ENCODE data around the gene ZNF804A.
A peak's percentile ranks its signal among the peaks of the same experiment; 100 is the strongest.

ZNF804A gene

GRCh38 chr2:184680825-184681224 is 82.5 kb downstream of the ZNF804A start:
- Histone ChIP-seq H3K4me3 (ENCODE audit: control insufficient read depth in 1 of 7, extremely low read depth in 1 of 7, insufficient read depth in 4 of 7, low read depth in 2 of 7, low read length in 6 of 7) (no peak overlapping the region), H3K36me3 (ENCODE audit: control insufficient read depth in 4 of 4, insufficient read depth in 4 of 4, low read length in 3 of 4) (peaks cover 0 to 9% (median 0%) of the 10 kb centered on the region in 4 experiments), H3K9me3 (ENCODE audit: control extremely low read depth in 1 of 5, control insufficient read depth in 4 of 5, insufficient read depth in 2 of 5, low read depth in 1 of 5, low read length in 4 of 5) (peaks cover 0 to 14% (median 0%) of the 10 kb centered on the region in 5 experiments), H3K27ac (ENCODE audit: insufficient read depth in 1 of 2, low read depth in 1 of 2, low read length in 2 of 2, poor library complexity in 1 of 2, severe bottlenecking in 2 of 2) (no peak overlapping the region), H3K27me3 (replicated peaks in 2 of 5; ENCODE audit: control insufficient read depth in 4 of 5, insufficient read depth in 5 of 5, low read length in 4 of 5) (no peaks in the 10 kb centered on the region), H3K4me1 (ENCODE audit: control extremely low read depth in 1 of 4, control insufficient read depth in 4 of 4, insufficient read depth in 4 of 4, low read length in 3 of 4) (no peaks in the 10 kb centered on the region)
- 100% methylated on average over 2 of the region's 2 CpGs for whole genome bisulfite sequencing (ENCODE audit: insufficient coverage)
- no peak for DNase-seq
- POLR2A ChIA-PET, result no interaction called here
- CTCF ChIA-PET, result interaction anchor here (1.1 to 1.6 kb wide), 4 partner anchors 9 to 231 kb away, joined by 3 read pairs; no protein-coding TSS in a partner anchor

GRCh38 chr2:184681642-184682321 is 83.5 kb downstream of the ZNF804A start:
- H3K36me3 ChIP-seq (ENCODE audit: control insufficient read depth in 4 of 4, insufficient read depth in 4 of 4, low read length in 3 of 4), result peaks cover 0 to 9% (median 0%) of the 10 kb centered on the region in 4 experiments
- no peaks in the 10 kb centered on the region for H3K27me3 ChIP-seq (replicated peaks in 2 of 5; ENCODE audit: control insufficient read depth in 4 of 5, insufficient read depth in 5 of 5, low read length in 4 of 5)
- H3K4me1 ChIP-seq (ENCODE audit: control extremely low read depth in 1 of 4, control insufficient read depth in 4 of 4, insufficient read depth in 4 of 4, low read length in 3 of 4), result peaks cover 0 to 2% (median 0%) of the 10 kb centered on the region in 4 experiments
- CTCF ChIA-PET, result interaction anchor here (1.1 to 1.6 kb wide), 4 partner anchors 9 to 232 kb away, joined by 3 to 5 read pairs (median 3); no protein-coding TSS in a partner anchor
- WGBS (ENCODE audit: insufficient coverage), result 99% methylated on average over 8 of the region's 10 CpGs
- POLR2A ChIA-PET, result no interaction called here
- no peak for DNase-seq
- H3K9me3 ChIP-seq (ENCODE audit: control extremely low read depth in 1 of 5, control insufficient read depth in 4 of 5, insufficient read depth in 2 of 5, low read depth in 1 of 5, low read length in 4 of 5), result peaks cover 0 to 14% (median 0%) of the 10 kb centered on the region in 5 experiments
- H3K27ac ChIP-seq (ENCODE audit: insufficient read depth in 1 of 2, low read depth in 1 of 2, low read length in 2 of 2, poor library complexity in 1 of 2, severe bottlenecking in 2 of 2), result no peak overlapping the region
- no peak overlapping the region for H3K4me3 ChIP-seq (ENCODE audit: control insufficient read depth in 1 of 7, extremely low read depth in 1 of 7, insufficient read depth in 4 of 7, low read depth in 2 of 7, low read length in 6 of 7)

- H3K4me3 ChIP-seq (ENCODE audit: control insufficient read depth in 1 of 7, extremely low read depth in 1 of 7, insufficient read depth in 4 of 7, low read depth in 2 of 7, low read length in 6 of 7), result no peak overlapping the region
- H3K27ac ChIP-seq (ENCODE audit: insufficient read depth in 1 of 2, low read depth in 1 of 2, low read length in 2 of 2, poor library complexity in 1 of 2, severe bottlenecking in 2 of 2), result no peak overlapping the region
- no peaks in the 10 kb centered on the region for H3K27me3 ChIP-seq (replicated peaks in 2 of 5; ENCODE audit: control insufficient read depth in 4 of 5, insufficient read depth in 5 of 5, low read length in 4 of 5)
- WGBS (ENCODE audit: insufficient coverage), result 0% methylated on average over 1 of the region's 3 CpGs
- peaks cover 0 to 2% (median 0%) of the 10 kb centered on the region in 4 experiments for H3K4me1 ChIP-seq (ENCODE audit: control extremely low read depth in 1 of 4, control insufficient read depth in 4 of 4, insufficient read depth in 4 of 4, low read length in 3 of 4)
- peaks cover 0 to 9% (median 0%) of the 10 kb centered on the region in 4 experiments for H3K36me3 ChIP-seq (ENCODE audit: control insufficient read depth in 4 of 4, insufficient read depth in 4 of 4, low read length in 3 of 4)
- POLR2A ChIA-PET, result no interaction called here
- CTCF ChIA-PET, result no interaction called here
- peaks cover 0 to 14% (median 0%) of the 10 kb centered on the region in 5 experiments for H3K9me3 ChIP-seq (ENCODE audit: control extremely low read depth in 1 of 5, control insufficient read depth in 4 of 5, insufficient read depth in 2 of 5, low read depth in 1 of 5, low read length in 4 of 5)
- DNase-seq, result peak; percentile 13 to 67 (median 50)
Observed at GRCh38 chr2:184683911-184684310, 85.6 kb downstream of the ZNF804A start.

GRCh38 chr2:184685999-184686841 is 87.9 kb downstream of the ZNF804A start:
- Histone ChIP-seq H3K4me1 (ENCODE audit: control extremely low read depth in 1 of 4, control insufficient read depth in 4 of 4, insufficient read depth in 4 of 4, low read length in 3 of 4) (peaks cover 0 to 2% (median 0%) of the 10 kb centered on the region in 4 experiments), H3K36me3 (ENCODE audit: control insufficient read depth in 4 of 4, insufficient read depth in 4 of 4, low read length in 3 of 4) (no peaks in the 10 kb centered on the region), H3K27me3 (replicated peaks in 2 of 5; ENCODE audit: control insufficient read depth in 4 of 5, insufficient read depth in 5 of 5, low read length in 4 of 5) (no peaks in the 10 kb centered on the region), H3K27ac (ENCODE audit: insufficient read depth in 1 of 2, low read depth in 1 of 2, low read length in 2 of 2, poor library complexity in 1 of 2, severe bottlenecking in 2 of 2) (no peak overlapping the region), H3K9me3 (ENCODE audit: control extremely low read depth in 1 of 5, control insufficient read depth in 4 of 5, insufficient read depth in 2 of 5, low read depth in 1 of 5, low read length in 4 of 5) (no peaks in the 10 kb centered on the region), H3K4me3 (ENCODE audit: control insufficient read depth in 1 of 7, extremely low read depth in 1 of 7, insufficient read depth in 4 of 7, low read depth in 2 of 7, low read length in 6 of 7) (no peak overlapping the region)
- peak; percentile 31 to 85 (median 76) for DNase-seq
- 96% methylated on average over 5 of the region's 6 CpGs for WGBS (ENCODE audit: insufficient coverage)
- POLR2A ChIA-PET, result interaction anchor here (1.1 kb wide), 1 partner anchor 402 kb away, joined by 3 read pairs; no protein-coding TSS in a partner anchor
- CTCF ChIA-PET, result interaction anchor here (1.2 kb wide), 1 partner anchor 49 kb away, joined by 3 read pairs; no protein-coding TSS in a partner anchor

- Histone ChIP-seq H3K36me3 (ENCODE audit: control insufficient read depth in 4 of 4, insufficient read depth in 4 of 4, low read length in 3 of 4) (no peaks in the 10 kb centered on the region), H3K27ac (ENCODE audit: insufficient read depth in 1 of 2, low read depth in 1 of 2, low read length in 2 of 2, poor library complexity in 1 of 2, severe bottlenecking in 2 of 2) (no peak overlapping the region), H3K4me1 (ENCODE audit: control extremely low read depth in 1 of 4, control insufficient read depth in 4 of 4, insufficient read depth in 4 of 4, low read length in 3 of 4) (peaks cover 0 to 2% (median 0%) of the 10 kb centered on the region in 4 experiments), H3K9me3 (ENCODE audit: control extremely low read depth in 1 of 5, control insufficient read depth in 4 of 5, insufficient read depth in 2 of 5, low read depth in 1 of 5, low read length in 4 of 5) (no peaks in the 10 kb centered on the region), H3K27me3 (replicated peaks in 2 of 5; ENCODE audit: control insufficient read depth in 4 of 5, insufficient read depth in 5 of 5, low read length in 4 of 5) (no peaks in the 10 kb centered on the region), H3K4me3 (ENCODE audit: control insufficient read depth in 1 of 7, extremely low read depth in 1 of 7, insufficient read depth in 4 of 7, low read depth in 2 of 7, low read length in 6 of 7) (no peak overlapping the region)
- no peak for DNase-seq
- CTCF ChIA-PET, result interaction anchor here (0.8 kb wide), 1 partner anchor 9 kb away, joined by 3 read pairs; no protein-coding TSS in a partner anchor
- no CpG with 5 or more reads among the region's 1 CpG for WGBS (ENCODE audit: insufficient coverage)
- POLR2A ChIA-PET, result no interaction called here
Observed at GRCh38 chr2:184689638-184690037, 91.3 kb downstream of the ZNF804A start.

GRCh38 chr2:184692141-184692734 is 93.9 kb downstream of the ZNF804A start:
- Histone ChIP-seq H3K27me3 (replicated peaks in 2 of 5; ENCODE audit: control insufficient read depth in 4 of 5, insufficient read depth in 5 of 5, low read length in 4 of 5) (no peaks in the 10 kb centered on the region), H3K9me3 (ENCODE audit: control extremely low read depth in 1 of 5, control insufficient read depth in 4 of 5, insufficient read depth in 2 of 5, low read depth in 1 of 5, low read length in 4 of 5) (no peaks in the 10 kb centered on the region), H3K4me1 (ENCODE audit: control extremely low read depth in 1 of 4, control insufficient read depth in 4 of 4, insufficient read depth in 4 of 4, low read length in 3 of 4) (no peaks in the 10 kb centered on the region), H3K27ac (ENCODE audit: insufficient read depth in 1 of 2, low read depth in 1 of 2, low read length in 2 of 2, poor library complexity in 1 of 2, severe bottlenecking in 2 of 2) (no peak overlapping the region), H3K36me3 (ENCODE audit: control insufficient read depth in 4 of 4, insufficient read depth in 4 of 4, low read length in 3 of 4) (no peaks in the 10 kb centered on the region), H3K4me3 (ENCODE audit: control insufficient read depth in 1 of 7, extremely low read depth in 1 of 7, insufficient read depth in 4 of 7, low read depth in 2 of 7, low read length in 6 of 7) (no peak overlapping the region)
- DNase-seq, result no peak
- ChIA-PET CTCF (interaction anchor here (1.2 kb wide), 1 partner anchor 11 kb away, joined by 3 read pairs; no protein-coding TSS in a partner anchor), POLR2A (no interaction called here)
- WGBS (ENCODE audit: insufficient coverage), result no CpG with 5 or more reads among the region's 3 CpGs

All from common myeloid progenitor, CD34-positive (primary cell).